SIG-M5 (cell line): Measurements from ENCODE around the gene URB2.

Experiments
- DNase-seq: peaks from one replicate; lab custom pipeline; 2025; lab: John Stamatoyannopoulos, UW

Gene URB2

GRCh38 chr1:229645324-229645993 is 19.4 kb downstream of the URB2 start:
- no peak for DNase-seq

GRCh38 chr1:229648406-229648805 is 22.4 kb downstream of the URB2 start:
- DNase-seq: no peak

DNA sequence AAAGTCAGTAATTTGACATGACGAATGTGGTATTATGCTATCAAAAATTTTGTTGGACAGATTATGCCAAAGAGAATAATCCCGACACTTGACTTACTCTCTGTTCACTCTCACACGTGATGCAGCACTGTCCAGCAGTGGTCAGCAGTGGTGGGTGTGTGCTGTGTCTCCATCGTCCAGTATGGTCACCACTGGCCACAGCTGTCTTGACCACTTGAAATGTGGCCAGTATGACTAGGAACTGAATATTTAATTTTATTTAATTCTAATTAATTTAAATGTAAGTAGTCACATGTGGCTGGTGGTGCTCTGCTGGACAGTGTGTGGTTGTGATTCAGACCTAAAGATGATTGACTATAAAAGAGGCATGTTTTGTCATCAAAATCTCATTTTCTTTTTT is 24.0 kb downstream of the URB2 start:
- no peak for DNase-seq

GRCh38 chr1:229651546-229651945 is 25.5 kb downstream of the URB2 start:
- DNase-seq: no peak

DNA sequence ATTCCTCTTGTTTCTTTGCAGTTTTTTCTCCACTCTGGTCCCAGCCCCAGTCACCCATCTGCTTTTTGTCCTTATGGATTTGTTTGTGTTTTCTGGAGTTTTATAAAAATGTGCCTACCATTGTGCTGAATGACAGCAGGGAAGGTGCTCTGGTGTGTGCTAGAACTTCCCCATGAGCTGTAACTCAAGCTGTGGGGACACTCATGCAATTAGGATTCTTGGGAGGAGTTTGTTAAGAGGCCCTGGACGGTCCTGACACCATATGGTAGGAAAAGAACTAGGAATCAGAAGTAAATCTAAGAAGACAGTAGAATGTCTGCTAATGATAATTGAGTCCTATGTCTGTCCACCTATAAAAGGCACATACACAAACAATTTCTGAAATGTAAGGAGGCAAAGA is 27.4 kb downstream of the URB2 start:
- DNase-seq: no peak

DNA sequence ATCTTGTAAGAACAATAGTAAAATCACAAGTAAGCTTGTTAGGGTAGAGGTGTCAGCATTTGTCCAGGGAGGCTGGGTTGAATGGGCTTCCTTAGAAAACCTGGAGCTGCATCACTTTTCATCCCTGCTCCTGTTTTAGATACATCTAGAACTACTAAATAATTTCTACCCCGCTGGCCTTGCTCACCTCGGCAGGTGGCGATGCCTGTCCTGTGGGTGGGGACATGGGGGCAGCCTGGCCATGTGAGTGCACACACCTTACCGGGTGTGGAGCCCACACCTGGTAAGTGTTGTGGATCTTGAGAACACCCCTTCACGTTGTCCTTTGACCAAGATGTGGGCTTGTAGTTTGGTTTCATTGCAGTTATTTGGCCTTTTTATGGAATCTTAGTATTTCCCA is 29.7 kb downstream of the URB2 start:
- no peak for DNase-seq

GRCh38 chr1:229657993-229658755 is 32.1 kb downstream of the URB2 start:
- no peak for DNase-seq

DNA sequence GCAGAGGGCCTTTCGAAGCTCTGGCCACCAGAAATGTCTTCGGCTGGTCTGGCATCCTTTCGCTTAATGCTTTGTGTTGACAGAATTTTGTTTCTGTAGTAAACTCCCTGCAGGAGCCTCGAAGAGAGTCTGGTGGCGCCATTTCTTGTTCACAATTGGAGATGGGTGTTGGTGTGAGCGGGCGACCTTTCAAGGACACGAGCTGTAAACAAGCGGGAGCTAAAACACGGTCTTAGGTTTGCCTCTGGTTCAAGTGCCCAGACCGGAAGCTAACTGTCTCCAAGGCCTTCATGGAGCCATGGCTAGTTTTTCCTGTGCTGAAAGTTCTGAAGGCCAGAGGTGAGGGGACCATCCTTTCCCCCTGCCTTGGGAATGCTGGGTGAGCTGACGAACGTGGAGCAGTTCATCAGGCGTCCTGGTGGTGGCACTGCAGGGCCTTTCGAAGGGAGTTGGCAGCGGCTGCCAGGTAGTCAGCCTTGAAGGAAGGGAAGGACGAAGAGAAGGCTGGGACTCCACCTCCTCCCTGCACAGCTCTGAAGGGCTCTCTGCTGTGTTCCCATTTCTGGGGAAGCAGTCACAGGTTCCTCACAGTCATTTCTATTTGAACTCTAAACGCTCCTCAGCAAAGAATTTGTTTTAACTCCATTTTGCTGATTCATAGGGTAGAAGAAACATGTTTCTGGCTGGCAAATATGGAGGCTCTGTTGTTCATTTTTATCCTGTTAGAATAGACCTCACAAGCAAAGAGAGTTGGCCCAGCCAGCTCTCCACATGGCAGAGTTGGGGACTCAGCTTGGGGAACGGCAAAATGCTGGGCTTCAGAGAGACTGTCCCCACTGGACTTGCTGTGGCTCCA is 35.2 kb downstream of the URB2 start:
- no peak for DNase-seq

DNA sequence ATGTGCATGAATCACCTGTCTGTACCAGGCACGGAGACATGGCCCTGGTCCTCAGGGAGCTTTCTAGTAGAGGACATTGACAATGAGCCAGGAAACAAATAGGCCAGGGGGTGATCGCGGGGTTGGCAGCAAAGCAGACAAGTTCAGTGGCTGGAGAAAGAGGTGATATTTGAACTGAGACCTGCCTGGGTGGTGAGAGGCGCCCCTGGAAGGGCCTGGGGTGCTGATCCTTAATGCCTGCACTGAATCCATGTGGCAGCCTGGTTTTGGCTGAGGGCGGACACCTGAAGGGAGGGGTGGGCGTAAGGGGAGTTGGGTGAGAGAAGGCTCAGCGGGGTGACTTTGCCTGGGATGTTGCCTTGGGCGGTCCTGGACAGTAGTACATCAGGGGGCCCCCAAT is 35.9 kb downstream of the URB2 start:
- no peak for DNase-seq

- DNase-seq: no peak
These were observed 38.2 kb downstream of the URB2 start for GRCh38 chr1:229664133-229664689.

- DNase-seq: no peak
These were observed 40.0 kb downstream of the URB2 start for GRCh38 chr1:229665912-229666558.

DNA sequence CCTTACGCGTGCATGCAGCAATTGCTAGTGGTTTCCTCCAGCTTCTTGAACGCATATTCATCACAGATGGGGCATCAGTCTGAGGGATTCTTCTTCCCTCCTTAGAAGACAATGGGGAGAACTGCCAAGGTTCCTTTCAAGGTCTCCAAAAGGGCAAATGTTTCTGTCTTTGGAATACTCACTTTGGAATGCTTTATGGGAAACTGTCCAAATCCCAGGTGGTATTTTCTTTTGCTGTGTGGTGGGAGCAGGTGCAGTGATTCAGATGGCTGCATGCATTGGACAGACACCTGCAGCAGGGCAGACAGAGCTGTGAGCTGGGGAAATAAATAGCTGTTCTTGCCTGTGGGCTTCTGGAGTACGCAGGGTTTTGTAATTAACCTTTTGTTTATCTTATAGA is 40.5 kb downstream of the URB2 start:
- no peak for DNase-seq

GRCh38 chr1:229669333-229669732 is 43.3 kb downstream of the URB2 start:
- DNase-seq: no peak

- no peak for DNase-seq
These were observed 45.3 kb downstream of the URB2 start for GRCh38 chr1:229671310-229671709.

DNA sequence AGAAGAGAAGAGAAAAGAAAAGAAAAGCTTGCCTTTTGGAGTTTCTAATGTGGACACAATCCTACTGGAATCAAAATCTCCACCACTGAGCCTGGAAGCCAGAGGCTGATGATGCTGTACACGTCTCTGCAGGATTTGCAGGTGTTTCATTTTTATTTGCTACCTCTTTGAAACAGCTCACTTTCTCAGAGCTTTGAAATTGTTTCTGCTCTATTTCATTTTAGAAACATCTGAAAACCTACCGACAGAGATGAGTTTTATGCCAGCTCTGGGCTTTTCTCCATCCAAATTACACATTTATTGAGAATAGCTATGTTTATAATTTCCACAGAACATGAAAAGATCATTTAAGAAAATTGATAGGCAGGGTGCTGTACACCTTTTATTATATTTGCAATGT is 46.2 kb downstream of the URB2 start:
- DNase-seq: no peak

GRCh38 chr1:229674042-229674441 is 48.0 kb downstream of the URB2 start:
- no peak for DNase-seq

- DNase-seq: no peak
These were observed 49.3 kb downstream of the URB2 start for GRCh38 chr1:229675396-229675795.

GRCh38 chr1:229685149-229685548 is 59.1 kb downstream of the URB2 start:
- DNase-seq: no peak

GRCh38 chr1:229689273-229689672 is 63.2 kb downstream of the URB2 start:
- DNase-seq: no peak

- no peak for DNase-seq
These were observed 63.9 kb downstream of the URB2 start for GRCh38 chr1:229689904-229690303.

DNA sequence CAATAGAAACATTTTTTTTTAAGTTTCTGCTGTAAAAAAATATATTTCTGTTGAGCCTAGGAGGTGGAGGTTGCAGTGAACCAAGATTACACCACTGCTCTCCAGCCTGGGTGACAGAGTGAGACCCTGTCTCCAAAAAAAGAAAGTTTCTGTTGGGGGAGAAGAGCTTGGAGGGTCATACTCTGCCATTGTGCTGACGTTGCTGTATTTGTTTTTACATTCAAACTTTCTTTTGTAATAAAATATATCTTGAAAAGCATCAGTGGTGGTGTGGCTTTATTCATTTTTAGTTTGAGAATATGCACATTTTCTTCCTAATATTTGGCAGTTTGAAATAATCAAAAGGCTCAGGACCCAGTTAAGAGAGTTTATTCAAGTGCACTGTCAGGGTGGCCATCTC is 64.6 kb downstream of the URB2 start:
- DNase-seq: no peak

- DNase-seq: no peak
These were observed 65.3 kb downstream of the URB2 start for GRCh38 chr1:229691362-229691761.
